DMS153 treated with DMSO at 0.1 percent for 48 hours (cell line): ENCODE measurements around the gene CXCL5.
"Not testable (repeated sequence)": the region's sequence is repeated elsewhere in the genome, so short reads cannot be mapped to it uniquely, and the experiment has no call there.

ENCODE experiments used
- DNase-seq: peaks from one replicate; lab custom pipeline; 2025; ENCODE audit not compliant: unreplicated experiment; lab: John Stamatoyannopoulos, UW

CXCL5 gene

GRCh38 chr4:73974352-73974751 is 24.1 kb downstream of the CXCL5 start:
- DNase-seq, result no peak

DNA sequence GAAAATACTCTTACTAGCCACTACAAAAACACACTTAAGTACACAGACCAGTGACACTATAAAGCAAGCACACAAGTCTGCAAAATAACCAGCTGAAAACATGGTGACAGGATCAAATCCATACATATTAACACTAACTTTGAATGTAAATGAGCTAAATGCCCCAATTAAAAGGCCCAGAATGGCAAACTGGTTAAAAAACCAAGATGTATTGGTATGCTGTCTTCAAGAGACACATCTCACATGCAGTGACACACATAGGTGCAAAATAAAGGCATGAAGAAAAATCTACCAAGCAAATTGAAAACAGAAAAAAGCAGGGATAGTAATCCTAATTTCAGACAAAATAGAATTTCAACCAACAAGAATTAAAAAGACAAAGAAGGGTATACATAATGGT is 27.5 kb downstream of the CXCL5 start:
- DNase-seq, result no peak

GRCh38 chr4:73970011-73970410 is 28.5 kb downstream of the CXCL5 start:
- DNase-seq, result no peak

DNA sequence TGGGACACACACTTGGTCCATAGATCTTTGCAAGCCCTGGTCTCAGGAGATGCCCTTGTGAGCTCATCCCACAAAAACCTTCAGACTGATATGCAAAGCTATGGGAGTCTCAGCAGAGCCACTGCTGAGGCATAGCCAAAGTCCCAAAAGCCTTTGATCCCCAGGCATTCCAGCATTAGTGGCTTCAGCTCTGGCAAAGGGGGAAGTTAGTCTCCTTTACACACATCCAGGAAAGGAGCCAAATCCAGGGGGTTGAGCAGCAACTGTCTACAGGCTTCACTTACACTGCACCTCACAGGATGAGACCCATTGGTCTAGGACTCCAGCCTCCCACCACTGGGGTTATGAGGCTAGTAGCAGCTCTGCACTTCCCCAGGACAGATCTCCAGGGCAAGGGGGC is 30.6 kb downstream of the CXCL5 start:
- DNase-seq, result no peak

GRCh38 chr4:73964862-73965611 is 33.4 kb downstream of the CXCL5 start:
- no peak for DNase-seq

- no peak for DNase-seq
Observed at GRCh38 chr4:73962724-73963123, 35.8 kb downstream of the CXCL5 start.

DNA sequence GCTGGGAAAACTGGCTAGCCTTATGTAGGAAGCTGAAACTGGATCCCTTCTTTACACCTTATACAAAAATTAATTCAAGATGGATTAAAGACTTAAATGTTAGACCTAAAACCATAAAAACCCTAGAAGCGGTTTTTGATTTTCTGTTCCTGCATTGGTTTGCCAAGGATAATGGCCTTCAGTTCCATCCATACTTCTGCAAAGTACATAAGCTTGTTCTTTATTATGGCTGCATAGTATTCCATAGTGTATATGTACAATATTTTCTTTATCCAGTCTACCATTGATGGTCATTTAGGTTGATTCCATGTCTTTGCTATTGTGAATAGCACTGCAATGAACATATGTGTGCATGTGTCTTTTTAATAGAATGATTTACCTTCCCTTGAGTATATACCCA is 39.4 kb downstream of the CXCL5 start:
- not testable (repeated sequence) for DNase-seq

DNA sequence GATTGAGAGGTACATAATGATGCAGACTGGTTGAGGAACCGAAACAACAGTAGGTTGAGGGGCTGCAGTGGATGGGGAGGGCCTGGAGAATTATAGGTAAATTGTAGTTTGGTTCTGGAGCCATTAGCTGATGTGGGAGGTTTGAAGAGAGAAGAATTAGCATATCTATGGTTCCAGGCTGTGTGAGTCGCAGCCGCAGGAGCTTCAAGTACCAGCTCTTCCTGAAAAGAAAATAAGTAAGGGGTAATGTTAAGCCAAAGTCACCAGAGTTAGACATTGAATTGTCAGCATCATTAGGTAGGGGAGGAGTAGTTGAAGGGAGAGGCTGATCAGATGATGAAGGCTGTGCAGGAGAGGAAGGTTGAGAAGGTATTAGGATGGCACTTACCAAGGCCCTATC is 46.1 kb downstream of the CXCL5 start:
- no peak for DNase-seq

DNA sequence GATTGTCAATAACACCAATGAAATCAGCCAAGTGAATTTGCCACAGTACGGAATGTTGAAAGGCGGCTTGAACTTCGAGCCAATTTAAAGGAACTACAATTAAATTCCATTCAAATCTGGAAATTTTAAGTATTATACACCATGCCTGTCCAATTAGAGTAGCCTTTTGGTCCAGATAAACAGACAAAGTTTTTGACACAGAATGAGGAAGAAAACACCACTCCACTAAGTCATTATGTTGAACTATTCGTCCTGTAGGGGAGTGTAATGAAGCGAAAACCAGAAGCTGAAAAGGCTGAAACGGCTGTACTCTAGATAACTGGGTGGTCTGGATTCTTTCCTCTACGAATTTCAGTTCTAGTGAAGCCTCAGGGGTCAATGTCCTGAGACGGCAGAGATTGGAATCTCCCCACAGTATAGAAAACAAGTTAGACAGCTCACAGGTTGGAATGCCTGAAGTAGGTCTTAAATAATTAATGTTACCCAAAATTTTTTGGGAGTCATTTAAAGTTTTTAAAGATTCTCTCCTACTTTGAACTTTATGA is 48.0 kb downstream of the CXCL5 start:
- DNase-seq, result not testable (repeated sequence)

GRCh38 chr4:73948990-73949706 is 49.3 kb downstream of the CXCL5 start:
- DNase-seq, result no peak

DNA sequence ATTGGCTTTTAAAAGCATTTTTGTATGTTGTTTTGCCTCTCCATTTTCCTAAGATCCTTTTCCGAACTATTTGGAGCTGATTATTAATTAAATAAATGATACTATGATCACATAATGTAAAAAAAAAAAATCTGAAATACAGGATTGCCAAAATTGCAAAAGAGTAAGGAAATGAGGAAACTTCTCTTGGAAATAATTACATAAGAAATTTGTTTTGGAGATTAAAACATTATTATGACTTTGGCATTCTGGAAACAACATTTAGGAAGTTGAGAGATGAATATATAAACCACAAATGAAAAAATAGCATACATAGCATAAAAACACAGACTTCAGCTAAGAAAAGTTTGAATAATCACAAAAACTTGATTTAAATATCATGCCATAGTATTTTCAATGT is 50.2 kb downstream of the CXCL5 start:
- DNase-seq, result no peak

DNA sequence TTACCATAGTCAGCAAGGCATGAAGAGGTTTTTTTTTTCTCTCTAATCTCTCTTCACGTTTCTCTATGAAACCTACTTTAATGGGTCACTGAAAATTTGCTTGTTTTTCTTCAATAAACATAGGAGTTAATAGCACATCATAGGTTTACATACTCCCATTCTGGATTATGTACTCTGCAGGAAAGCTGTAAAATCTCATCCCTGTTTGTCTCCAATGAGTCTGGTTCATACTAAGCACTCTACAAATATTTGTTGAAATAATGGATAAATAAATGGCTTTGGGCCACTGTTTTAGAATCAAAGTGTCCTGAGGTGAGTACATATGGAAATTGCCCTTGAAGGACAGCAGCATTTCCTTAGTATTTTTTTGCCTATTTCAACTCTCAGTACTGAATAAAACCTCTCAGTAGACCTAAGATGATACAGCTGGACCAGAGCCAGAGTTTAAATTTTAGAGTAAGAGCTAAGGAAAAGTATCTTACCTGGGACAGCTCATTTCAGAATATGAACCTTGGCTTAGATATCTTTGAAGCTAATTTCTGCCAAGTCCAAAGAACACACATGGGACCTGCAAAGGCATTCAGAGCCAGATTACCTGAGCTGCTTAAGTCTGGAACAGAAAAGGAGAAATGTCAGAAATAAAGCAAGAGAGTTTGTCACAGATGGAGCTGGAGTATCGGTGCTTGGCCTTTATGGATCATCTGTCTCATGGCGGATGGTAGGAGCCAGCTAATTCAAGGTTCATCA is 51.1 kb downstream of the CXCL5 start:
- DNase-seq, result peak; percentile 12

DNA sequence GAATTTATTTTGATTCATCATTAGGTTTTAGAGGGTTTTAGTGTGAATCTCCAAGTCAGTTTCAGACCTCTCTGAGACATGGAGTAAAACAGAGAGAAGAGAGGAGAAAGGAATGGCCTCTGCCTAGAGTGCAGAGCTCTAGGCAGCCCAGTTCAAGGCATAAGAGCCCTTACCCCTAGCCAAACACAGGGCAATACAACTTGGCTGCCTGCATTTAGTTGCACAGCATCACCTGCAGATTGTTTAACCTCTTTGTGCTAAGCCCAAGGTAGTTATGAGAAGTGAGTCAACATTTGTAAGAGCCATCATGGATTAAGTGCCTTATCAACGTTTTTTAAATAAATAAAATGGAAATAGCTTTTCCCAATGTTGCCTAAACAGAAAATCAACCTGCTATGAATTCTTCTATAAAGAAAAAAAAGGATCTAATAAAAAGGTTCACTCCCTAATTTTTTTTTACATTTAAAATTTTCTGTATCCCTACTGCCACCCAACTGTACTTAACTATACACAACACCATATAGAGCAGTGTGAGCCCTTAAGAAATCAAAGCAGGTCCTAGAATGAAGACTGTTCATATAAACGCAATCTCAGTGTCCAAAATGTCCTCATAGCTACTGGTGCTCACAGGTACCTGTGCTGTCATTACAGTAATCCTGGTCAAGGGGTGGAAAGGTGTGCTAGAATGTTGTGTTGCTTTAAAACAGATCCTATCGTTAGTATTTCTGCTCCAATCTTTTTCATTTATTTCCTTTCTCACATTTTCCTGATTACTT is 52.6 kb downstream of the CXCL5 start:
- peak; percentile 39 for DNase-seq
